NCI-H226 (cell line): ENCODE data around the gene BIRC3.
A peak's percentile ranks its signal among the peaks of the same experiment; 100 is the strongest.
"Not testable (repeated sequence)": the region's sequence is repeated elsewhere in the genome, so short reads cannot be mapped to it uniquely, and the experiment has no call there.

Source experiments
- DNase-seq: peaks from one replicate; pipeline ENCODE4 v3.0.0-alpha.2; 2015

The BIRC3 gene

GRCh38 chr11:102330231-102330630 lies 12.9 kb downstream of the BIRC3 start:
- no peak for DNase-seq

- no peak for DNase-seq
Measured at GRCh38 chr11:102331341-102331740, 14.1 kb downstream of the BIRC3 start.

GRCh38 chr11:102332611-102332994 lies 15.3 kb downstream of the BIRC3 start:
- DNase-seq, result no peak

- DNase-seq, result no peak
Measured at GRCh38 chr11:102338479-102339010, 21.3 kb downstream of the BIRC3 start.

GRCh38 chr11:102341311-102341710 lies 24.0 kb downstream of the BIRC3 start:
- DNase-seq, result not testable (repeated sequence)

DNA sequence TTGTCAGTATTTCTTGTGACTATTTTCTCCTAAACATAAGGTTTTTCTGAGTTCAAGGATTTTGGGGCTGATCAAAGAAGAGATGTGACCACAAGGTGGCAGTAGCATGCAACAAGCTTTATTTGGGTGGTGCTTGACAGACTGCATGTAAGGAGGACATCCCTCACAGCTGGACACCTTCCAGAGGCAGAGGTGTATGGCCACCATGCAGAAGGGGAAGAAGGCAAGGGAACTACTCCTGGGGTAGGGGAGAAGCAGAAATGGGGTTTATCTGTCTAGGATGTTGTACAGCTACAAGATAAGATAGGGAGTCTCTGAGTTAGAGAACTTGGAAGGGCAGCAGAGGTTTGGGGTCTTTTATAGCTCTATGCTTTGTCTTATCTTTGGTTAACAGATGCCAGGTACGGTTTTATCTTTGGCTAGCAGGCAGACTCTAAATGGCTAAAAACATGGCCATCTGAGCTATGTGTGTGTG lies 24.6 kb downstream of the BIRC3 start:
- peak; percentile 68 for DNase-seq

DNA sequence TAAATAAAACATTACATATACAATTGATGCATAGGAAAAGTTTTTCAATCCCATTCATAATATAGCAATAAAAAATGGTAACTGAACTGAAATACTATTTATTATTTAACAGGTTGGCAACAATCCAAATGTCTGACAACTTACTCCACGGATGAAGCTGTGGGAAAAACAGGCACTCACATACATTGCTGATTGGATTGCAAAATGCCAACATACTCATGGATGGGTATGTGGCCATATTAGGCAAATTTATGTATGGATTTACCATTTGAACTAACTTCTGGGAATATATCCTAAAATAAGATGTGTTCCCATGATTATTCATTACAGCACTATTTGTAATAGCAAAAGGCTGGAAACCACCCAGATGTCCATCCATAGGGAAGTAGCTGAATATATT lies 26.5 kb downstream of the BIRC3 start:
- DNase-seq, result no peak

DNA sequence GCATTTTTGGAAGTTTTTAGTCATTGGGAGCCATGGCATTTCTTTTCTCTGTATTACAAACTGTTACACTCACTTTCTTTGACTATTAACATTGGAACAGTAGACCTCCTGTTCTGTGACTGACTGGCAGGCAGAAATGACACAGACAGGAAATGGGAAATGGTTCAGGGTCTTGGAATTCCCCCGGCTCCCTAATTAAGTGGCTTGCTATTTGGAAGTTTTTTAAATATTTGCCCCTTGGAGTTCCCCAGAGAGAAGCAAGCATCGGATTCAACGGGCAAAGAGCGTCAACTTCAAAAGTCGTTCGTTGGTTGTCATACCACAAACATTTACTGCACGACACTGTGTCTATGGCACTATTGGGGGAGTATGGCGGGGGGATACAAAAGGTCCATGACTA lies 28.6 kb downstream of the BIRC3 start:
- DNase-seq, result peak; percentile 53

- DNase-seq, result no peak
Measured at GRCh38 chr11:102346456-102346747, 29.1 kb downstream of the BIRC3 start.

- peak; percentile 90 for DNase-seq
Measured at GRCh38 chr11:102346748-102347461, 29.6 kb downstream of the BIRC3 start, which contains the start of gene BIRC2. TSS of gene BIRC2 (plus strand) at chr11:102347214. CDS start at chr11:102349855, 2,641 bp downstream.

DNA sequence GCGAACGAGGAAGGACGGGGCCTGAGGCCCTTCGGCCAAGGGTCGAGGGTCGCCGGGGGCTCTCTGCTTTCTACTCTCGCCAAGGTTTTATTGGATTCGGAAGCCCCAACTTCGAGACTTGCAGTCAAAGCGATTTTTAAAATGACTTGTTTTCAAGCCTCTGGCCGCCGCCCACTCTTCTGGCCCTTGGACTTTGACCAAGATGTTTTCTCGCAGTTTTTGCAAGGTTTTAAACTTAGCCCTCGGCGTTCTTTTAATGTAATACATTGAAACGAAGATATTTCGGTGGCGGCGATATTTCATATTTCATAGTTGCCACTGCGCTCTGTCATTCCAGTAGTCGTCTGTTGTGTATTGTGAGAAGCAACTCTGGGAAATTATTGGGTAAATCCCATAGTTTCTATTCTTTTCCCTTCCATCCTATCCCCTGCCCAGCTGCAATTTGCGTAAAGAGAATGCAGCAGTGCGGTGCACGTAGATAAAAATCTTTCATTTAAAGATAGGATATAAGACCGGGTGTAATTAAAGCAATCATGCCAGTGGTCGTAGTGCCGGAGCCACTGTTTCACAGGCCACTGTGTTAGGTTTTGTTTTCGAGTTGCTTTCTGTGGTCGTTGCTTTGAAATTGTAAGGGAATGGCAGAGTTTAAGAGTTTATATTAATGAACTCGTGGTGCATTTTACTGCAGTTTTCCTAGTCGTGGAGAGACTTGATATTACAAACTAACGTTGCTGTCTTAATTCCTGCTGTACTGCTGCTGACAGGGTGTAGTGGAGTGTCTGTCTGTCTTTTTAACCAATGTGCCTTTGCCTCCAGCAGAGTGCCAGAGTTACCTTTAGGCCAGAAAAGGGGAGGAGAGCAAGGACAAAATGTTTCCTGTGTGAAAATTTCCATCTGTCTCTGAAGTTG lies 30.4 kb downstream of the BIRC3 start:
- DNase-seq, result no peak

DNA sequence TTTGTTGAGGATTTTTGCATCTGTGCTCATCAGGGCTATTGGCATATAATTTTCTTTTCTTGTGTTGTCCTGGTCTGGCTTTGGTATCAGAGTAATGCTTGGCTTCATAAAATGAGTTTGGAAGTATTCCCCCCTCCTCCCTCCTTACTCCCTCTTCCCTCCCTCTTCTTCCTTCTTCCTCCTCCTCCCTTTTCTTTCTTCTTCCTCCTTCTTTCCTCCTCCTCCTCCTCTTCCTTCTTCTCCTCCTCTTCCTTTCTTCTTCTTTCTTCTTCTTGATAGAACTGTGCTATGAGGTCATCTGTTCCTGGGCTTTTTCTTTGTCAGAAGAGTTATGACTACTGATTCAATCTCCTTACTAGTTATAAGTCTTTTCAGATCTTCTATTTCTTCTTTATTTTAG lies 39.8 kb downstream of the BIRC3 start:
- DNase-seq, result no peak

- no peak for DNase-seq
Measured at GRCh38 chr11:102359372-102359771, 42.1 kb downstream of the BIRC3 start.

GRCh38 chr11:102360681-102361080 lies 43.4 kb downstream of the BIRC3 start:
- DNase-seq, result no peak

DNA sequence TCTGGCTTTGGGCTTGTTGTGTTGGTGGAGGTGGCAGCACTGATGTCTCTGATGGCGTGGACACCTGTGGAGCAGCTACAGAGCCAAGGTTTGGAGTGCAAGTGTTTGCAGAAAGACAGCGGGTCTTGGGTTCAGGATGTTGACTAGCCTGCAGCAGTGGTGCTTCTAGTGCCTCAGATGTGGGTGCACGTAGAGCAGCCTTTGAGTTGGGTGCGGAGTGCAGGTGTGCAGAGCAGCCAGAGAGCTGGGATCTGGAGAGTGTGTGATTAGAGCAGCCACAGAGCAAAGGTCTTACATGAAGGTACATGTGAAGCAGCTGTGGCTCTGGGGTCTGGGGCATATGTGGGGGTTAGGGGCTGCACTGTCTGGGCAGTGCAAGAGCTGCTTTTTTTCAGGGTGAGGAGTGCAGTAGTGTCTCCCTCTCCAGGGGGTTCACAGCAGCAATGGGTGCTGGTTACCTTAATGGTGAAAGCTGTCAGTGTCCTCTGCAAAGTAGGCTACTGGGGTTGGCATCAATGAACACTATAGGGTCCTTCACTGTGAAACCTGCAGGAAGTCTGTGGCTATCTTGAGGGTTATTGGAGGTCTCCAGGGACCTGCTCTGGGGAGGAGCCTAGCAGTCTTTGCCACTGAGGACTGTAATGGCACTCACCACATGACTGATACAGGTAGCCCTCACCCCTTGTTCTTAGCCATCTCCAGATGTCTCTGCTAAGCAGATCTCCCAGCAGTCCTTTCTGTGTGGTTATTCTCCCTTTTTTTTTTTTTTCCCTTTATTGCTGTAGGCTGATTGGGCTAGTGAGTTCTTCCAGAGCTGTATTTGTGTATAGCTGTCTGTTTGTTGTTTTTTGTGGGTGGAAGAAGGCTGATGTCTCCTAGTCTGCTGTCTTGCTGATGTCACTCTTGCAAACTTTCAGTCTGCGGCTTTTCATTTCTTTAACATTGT lies 44.1 kb downstream of the BIRC3 start:
- no peak for DNase-seq

DNA sequence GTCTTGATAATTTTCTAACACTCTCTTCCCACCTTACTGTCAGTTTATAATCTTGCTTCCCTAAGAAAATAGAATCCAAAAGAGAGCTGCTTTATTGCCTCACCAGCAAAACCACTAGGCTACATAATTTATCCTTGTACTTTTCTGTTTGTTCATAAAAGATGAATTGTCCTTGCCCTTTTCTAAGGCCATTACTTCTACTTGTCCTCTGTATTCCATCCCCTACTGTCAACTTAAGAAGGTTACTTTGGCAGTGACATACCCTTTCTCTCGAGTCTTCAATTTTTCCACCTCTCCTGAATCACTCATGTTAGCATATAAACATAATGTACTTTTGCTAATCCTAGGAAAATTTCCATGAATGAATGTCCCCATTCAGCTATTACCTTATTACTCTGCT lies 47.7 kb downstream of the BIRC3 start:
- no peak for DNase-seq

DNA sequence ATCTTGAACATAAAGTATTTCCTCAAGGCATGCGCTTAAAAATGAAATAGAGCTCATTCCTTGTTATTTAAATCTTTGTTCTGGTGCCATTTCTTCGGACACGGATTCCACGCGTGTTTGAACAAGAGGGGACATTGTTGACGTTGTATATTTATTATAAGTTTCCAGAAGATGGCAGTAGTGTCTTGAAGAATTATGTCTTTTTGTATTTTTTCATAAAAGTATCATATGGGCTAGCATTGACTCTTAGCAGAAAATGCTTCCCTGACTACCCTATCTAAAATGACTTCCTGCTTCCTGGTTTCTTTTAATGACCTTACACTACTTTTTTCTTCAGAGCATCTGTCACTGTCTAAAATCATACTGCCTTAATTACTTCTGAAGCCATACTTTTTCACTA lies 50.1 kb downstream of the BIRC3 start:
- DNase-seq, result no peak

DNA sequence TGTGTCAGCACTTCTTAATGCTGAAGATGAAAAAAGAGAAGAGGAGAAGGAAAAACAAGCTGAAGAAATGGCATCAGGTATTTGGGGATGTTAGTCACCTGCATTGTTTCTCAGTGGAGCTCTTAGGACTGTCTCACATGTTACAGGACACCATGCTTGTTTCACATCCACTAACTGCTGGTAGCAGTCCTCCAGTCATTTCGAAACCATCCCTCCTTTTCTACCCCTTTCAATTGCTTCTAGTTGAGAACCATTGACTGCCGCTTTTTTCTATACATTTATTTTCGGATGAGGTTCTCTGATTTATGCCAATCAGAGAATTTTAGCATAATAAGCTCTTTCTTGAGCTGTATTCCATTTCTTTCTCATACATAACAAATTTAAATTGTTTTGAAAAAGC lies 51.2 kb downstream of the BIRC3 start:
- DNase-seq, result no peak

GRCh38 chr11:102374633-102375424 lies 57.5 kb downstream of the BIRC3 start:
- not testable (repeated sequence) for DNase-seq

- DNase-seq, result no peak
Measured at GRCh38 chr11:102375720-102376399, 58.6 kb downstream of the BIRC3 start.

DNA sequence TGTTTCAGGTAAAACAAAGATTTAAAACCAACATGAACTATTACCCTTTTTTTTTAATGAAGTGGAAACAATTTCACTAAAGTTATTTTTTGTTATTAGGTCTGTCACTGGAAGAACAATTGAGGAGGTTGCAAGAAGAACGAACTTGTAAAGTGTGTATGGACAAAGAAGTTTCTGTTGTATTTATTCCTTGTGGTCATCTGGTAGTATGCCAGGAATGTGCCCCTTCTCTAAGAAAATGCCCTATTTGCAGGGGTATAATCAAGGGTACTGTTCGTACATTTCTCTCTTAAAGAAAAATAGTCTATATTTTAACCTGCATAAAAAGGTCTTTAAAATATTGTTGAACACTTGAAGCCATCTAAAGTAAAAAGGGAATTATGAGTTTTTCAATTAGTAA lies 60.6 kb downstream of the BIRC3 start:
- DNase-seq, result no peak
